ENCODE results near the gene C9orf72.

Gene C9orf72

DNA sequence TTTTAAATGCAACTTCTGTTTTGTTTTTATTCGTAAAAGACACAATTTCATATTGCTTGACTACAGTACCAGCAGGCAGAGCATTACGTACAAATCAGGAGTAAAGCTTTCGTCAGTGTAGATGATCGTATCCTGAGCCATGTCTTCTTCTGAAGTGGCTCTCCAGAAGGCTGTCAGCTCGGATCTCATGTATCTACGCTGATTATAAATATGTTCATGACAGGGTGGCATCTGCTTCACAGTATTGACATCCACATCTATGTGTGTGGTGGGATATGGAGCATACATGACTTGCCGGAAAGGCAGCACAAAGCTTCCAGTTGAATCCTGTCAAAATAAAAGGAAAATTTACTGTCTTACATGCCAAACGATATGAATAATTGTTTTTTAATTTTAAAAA, 16.8 kb downstream of the C9orf72 start:
- no peaks in the 10 kb centered on the region for H3K4me1 ChIP-seq (ENCODE audit: low read length)

GRCh38 chr9:27554712-27555111, 18.6 kb downstream of the C9orf72 start:
- no peaks in the 10 kb centered on the region for H3K36me3 ChIP-seq (replicated peaks; ENCODE audit: insufficient read depth, low read length)
- DNase-seq, result no peak
- H3K4me1 ChIP-seq (ENCODE audit: low read length), result no peaks in the 10 kb centered on the region
- H3K4me2 ChIP-seq (ENCODE audit: low read depth, low read length), result no peak overlapping the region
- no peaks in the 10 kb centered on the region for H3K27me3 ChIP-seq (replicated peaks; ENCODE audit: insufficient read depth, low read length)
- no peaks in the 10 kb centered on the region for H3F3A ChIP-seq (ENCODE audit: insufficient read depth, low read length)
- TF ChIP-seq EZH2phosphoT487 (IDR thresholded peaks at IDR 0.05; ENCODE audit: low read length) (no peak), EZH2 (optimal IDR thresholded peaks at IDR 0.05; ENCODE audit: low read depth, low read length) (no peak)
- TF ChIP-seq, protein P1, sequence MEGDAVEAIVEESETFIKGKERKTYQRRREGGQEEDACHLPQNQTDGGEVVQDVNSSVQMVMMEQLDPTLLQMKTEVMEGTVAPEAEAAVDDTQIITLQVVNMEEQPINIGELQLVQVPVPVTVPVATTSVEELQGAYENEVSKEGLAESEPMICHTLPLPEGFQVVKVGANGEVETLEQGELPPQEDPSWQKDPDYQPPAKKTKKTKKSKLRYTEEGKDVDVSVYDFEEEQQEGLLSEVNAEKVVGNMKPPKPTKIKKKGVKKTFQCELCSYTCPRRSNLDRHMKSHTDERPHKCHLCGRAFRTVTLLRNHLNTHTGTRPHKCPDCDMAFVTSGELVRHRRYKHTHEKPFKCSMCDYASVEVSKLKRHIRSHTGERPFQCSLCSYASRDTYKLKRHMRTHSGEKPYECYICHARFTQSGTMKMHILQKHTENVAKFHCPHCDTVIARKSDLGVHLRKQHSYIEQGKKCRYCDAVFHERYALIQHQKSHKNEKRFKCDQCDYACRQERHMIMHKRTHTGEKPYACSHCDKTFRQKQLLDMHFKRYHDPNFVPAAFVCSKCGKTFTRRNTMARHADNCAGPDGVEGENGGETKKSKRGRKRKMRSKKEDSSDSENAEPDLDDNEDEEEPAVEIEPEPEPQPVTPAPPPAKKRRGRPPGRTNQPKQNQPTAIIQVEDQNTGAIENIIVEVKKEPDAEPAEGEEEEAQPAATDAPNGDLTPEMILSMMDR (IDR thresholded peaks at IDR 0.05; ENCODE audit: low read length), result no peak
- no peaks in the 10 kb centered on the region for H3K79me2 ChIP-seq (ENCODE audit: low read length)
- no peaks in the 10 kb centered on the region for H4K20me1 ChIP-seq (ENCODE audit: insufficient read depth, low read length)
- no peak overlapping the region for H3K4me3 ChIP-seq (ENCODE audit: low read length)
- no peaks in the 10 kb centered on the region for H3K9me2 ChIP-seq (replicated peaks; ENCODE audit: insufficient read depth, low read length)
- H3K9me3 ChIP-seq (replicated peaks; ENCODE audit: insufficient read depth, low read length), result no peaks in the 10 kb centered on the region
- no peak overlapping the region for H3K27ac ChIP-seq (ENCODE audit: low read length)
- no peak overlapping the region for H3K9ac ChIP-seq (ENCODE audit: low read length)
- no peak overlapping the region for H2AFZ ChIP-seq (ENCODE audit: low read length)

More for the DNA sequence above, 16.8 kb downstream of the C9orf72 start:
- no peak overlapping the region for H3K27ac ChIP-seq (ENCODE audit: low read length)
- H3K4me3 ChIP-seq (ENCODE audit: low read length), result no peak overlapping the region
- DNase-seq, result no peak
- H3F3A ChIP-seq (ENCODE audit: insufficient read depth, low read length), result no peaks in the 10 kb centered on the region
- no peaks in the 10 kb centered on the region for H3K36me3 ChIP-seq (replicated peaks; ENCODE audit: insufficient read depth, low read length)
- H3K27me3 ChIP-seq (replicated peaks; ENCODE audit: insufficient read depth, low read length), result no peaks in the 10 kb centered on the region
- no peaks in the 10 kb centered on the region for H3K9me2 ChIP-seq (replicated peaks; ENCODE audit: insufficient read depth, low read length)
- H3K79me2 ChIP-seq (ENCODE audit: low read length), result no peaks in the 10 kb centered on the region
- H3K4me2 ChIP-seq (ENCODE audit: low read depth, low read length), result no peak overlapping the region
- H3K9ac ChIP-seq (ENCODE audit: low read length), result no peak overlapping the region
- H3K9me3 ChIP-seq (replicated peaks; ENCODE audit: insufficient read depth, low read length), result no peaks in the 10 kb centered on the region
- no peak overlapping the region for H2AFZ ChIP-seq (ENCODE audit: low read length)
- TF ChIP-seq, protein P1 (IDR thresholded peaks at IDR 0.05; ENCODE audit: low read length), result no peak
- TF ChIP-seq EZH2 (optimal IDR thresholded peaks at IDR 0.05; ENCODE audit: low read depth, low read length), result no peak
- no peaks in the 10 kb centered on the region for H4K20me1 ChIP-seq (ENCODE audit: insufficient read depth, low read length)

- H3K9me3 ChIP-seq (replicated peaks; ENCODE audit: insufficient read depth, low read length), result no peaks in the 10 kb centered on the region
- no peaks in the 10 kb centered on the region for H3K36me3 ChIP-seq (replicated peaks; ENCODE audit: insufficient read depth, low read length)
- H4K20me1 ChIP-seq (ENCODE audit: insufficient read depth, low read length), result no peaks in the 10 kb centered on the region
- H3F3A ChIP-seq (ENCODE audit: insufficient read depth, low read length), result no peaks in the 10 kb centered on the region
- no peaks in the 10 kb centered on the region for H3K27me3 ChIP-seq (replicated peaks; ENCODE audit: insufficient read depth, low read length)
- TF ChIP-seq EZH2 (optimal IDR thresholded peaks at IDR 0.05; ENCODE audit: low read depth, low read length), result no peak
- TF ChIP-seq EZH2phosphoT487 (IDR thresholded peaks at IDR 0.05; ENCODE audit: low read length), result no peak
- TF ChIP-seq, protein P1 (IDR thresholded peaks at IDR 0.05; ENCODE audit: low read length), result no peak
- no peaks in the 10 kb centered on the region for H3K9me2 ChIP-seq (replicated peaks; ENCODE audit: insufficient read depth, low read length)
- H2AFZ ChIP-seq (ENCODE audit: low read length), result no peak overlapping the region
- no peaks in the 10 kb centered on the region for H3K4me1 ChIP-seq (ENCODE audit: low read length)
- no peak overlapping the region for H3K4me3 ChIP-seq (ENCODE audit: low read length)
- no peak overlapping the region for H3K4me2 ChIP-seq (ENCODE audit: low read depth, low read length)
- H3K79me2 ChIP-seq (ENCODE audit: low read length), result no peaks in the 10 kb centered on the region
- DNase-seq, result no peak
- H3K27ac ChIP-seq (ENCODE audit: low read length), result no peak overlapping the region
- H3K9ac ChIP-seq (ENCODE audit: low read length), result no peak overlapping the region
These were observed 24.0 kb downstream of the C9orf72 start for GRCh38 chr9:27549196-27549755.

Measured in MM.1S (cell line).